Astrocyte of the cerebellum (primary cell): ENCODE measurements around the gene RLBP1.

Experiments
- DNase-seq: peaks from one replicate; pipeline ENCODE4 v3.0.0-alpha.2; 2011; ENCODE audit warnings: low read depth
- H3K4me3 ChIP-seq: 2 replicates; pipeline ENCODE4 v1.5.1; 2011; ENCODE audit warnings: mild to moderate bottlenecking, low read depth, low read length, moderate library complexity
- CTCF ChIP-seq: IDR thresholded peaks from 2 replicates; pipeline ENCODE4 v1.5.1; 2012; ENCODE audit warnings: low read length, low read depth, moderate library complexity, mild to moderate bottlenecking; ENCODE audit errors: missing control alignments
- in situ Hi-C: cut with HindIII; loops from 2 replicates; pipeline ENCODE4 v1.10.0; 2017; ENCODE audit warnings: low sequenced_read_pairs

RLBP1 gene

DNA sequence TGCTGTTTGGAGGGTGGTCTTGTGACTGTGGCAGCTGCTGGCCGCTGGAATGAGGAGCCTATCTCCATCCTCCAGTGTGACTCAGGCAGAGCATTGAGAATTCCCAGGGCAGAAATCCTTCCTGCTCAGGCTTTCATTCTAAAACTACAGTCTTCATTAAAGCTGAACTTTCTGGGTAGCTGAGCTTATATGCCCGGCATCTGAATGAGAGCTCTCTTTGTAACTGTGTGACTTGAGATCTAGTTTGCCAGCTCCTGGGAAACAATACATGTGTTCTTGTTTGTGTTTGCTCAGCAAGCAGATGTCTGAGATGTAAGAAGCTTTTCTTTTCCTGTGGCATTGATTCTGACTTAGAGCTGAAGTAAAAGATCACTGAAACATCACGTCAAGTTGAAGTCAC is 22.4 kb downstream of the RLBP1 start:
- in situ Hi-C loops: loop anchor here (10.0 kb wide), 1 partner anchor 294 kb away; no protein-coding TSS in a partner anchor
- H3K4me3 ChIP-seq: no peak overlapping the region
- TF ChIP-seq CTCF: no peak
- no peak for DNase-seq

GRCh38 chr15:89198196-89198595 is 23.2 kb downstream of the RLBP1 start:
- in situ Hi-C loops: loop anchor here (10.0 kb wide), 1 partner anchor 293 kb away; no protein-coding TSS in a partner anchor
- no peak overlapping the region for H3K4me3 ChIP-seq
- no peak for DNase-seq
- TF ChIP-seq CTCF: no peak

- no peak for TF ChIP-seq CTCF
- in situ Hi-C loops: loop anchor here (10.0 kb wide), 1 partner anchor 293 kb away; no protein-coding TSS in a partner anchor
- DNase-seq: no peak
- no peak overlapping the region for H3K4me3 ChIP-seq
Measured at GRCh38 chr15:89197503-89197971, 23.8 kb downstream of the RLBP1 start.

GRCh38 chr15:89196994-89197393 is 24.4 kb downstream of the RLBP1 start:
- no peak overlapping the region for H3K4me3 ChIP-seq
- no peak for TF ChIP-seq CTCF
- no peak for DNase-seq
- in situ Hi-C loops: loop anchor here (10.0 kb wide), 1 partner anchor 292 kb away; no protein-coding TSS in a partner anchor

- no peak for TF ChIP-seq CTCF
- in situ Hi-C loops: loop anchor here (10.0 kb wide), 1 partner anchor 291 kb away; no protein-coding TSS in a partner anchor
- no peak overlapping the region for H3K4me3 ChIP-seq
- no peak for DNase-seq
Measured at GRCh38 chr15:89196241-89196640, 25.1 kb downstream of the RLBP1 start.

DNA sequence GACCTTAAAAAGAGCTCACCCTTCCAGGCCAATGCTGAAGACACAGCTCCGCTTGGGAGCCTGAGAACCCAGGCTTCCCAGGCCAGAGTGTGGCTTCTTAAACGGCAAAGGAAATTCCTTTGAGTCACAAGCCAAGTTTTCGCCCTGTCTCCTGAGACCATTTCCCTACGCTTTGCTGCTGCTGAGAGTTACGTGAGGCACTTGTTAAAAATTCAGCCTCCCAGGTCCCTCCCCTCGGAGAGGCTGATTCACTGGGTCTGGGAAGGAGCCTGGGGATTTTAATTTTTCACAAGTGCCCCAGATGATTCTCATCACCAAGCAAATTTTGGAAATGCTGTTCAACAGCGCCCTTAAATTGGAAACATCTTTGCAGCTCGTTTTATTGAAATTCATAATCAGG is 25.5 kb downstream of the RLBP1 start:
- in situ Hi-C loops: loop anchor here (10.0 kb wide), 1 partner anchor 291 kb away; no protein-coding TSS in a partner anchor
- no peak overlapping the region for H3K4me3 ChIP-seq
- DNase-seq: no peak
- no peak for TF ChIP-seq CTCF

- no peak for TF ChIP-seq CTCF
- no peak for DNase-seq
- in situ Hi-C loops: loop anchor here (10.0 kb wide), 1 partner anchor 290 kb away; no protein-coding TSS in a partner anchor
- H3K4me3 ChIP-seq: no peak overlapping the region
Measured at GRCh38 chr15:89194608-89195007, 26.8 kb downstream of the RLBP1 start.
